B cell (primary cell): ENCODE results near the gene MC1R.

Experiments used
- CTCF ChIP-seq: fragments of 200-600 bp; IDR thresholded peaks from one replicate; pipeline ENCODE4 v1.8.0; 2022; ENCODE audit warnings: antibody characterized with exemption, mild to moderate bottlenecking
- EZH2 ChIP-seq: IDR thresholded peaks from 2 replicates; pipeline ENCODE4 v1.6.1; 2012; ENCODE audit warnings: borderline replicate concordance, low read depth, mild to moderate bottlenecking, moderate library complexity, low read length; ENCODE audit not compliant: insufficient read depth, poor library complexity, severe bottlenecking

- TF ChIP-seq CTCF (no peak), EZH2 (no peak)
These were observed 6.0 kb upstream of the MC1R start for GRCh38 chr16:89912627-89913026.
